ENCODE measurements around the gene CFAP410.

GRCh38 chr21:44334329-44335030 lies 4.7 kb downstream of the CFAP410 start:
- no peak for TF ChIP-seq POLR2A (IDR thresholded peaks at IDR 0.05)
- no peak for TF ChIP-seq CTCF (IDR thresholded peaks at IDR 0.05)
- TF ChIP-seq POLR2AphosphoS5 (IDR thresholded peaks at IDR 0.05; ENCODE audit: insufficient read depth in 1 of 2, low read depth in 1 of 2) = no peak

Data from vagina (tissue), 2 donors.